Fibroblast of skin of left quadriceps (primary cell): ENCODE measurements around the gene ERMP1.
"Not testable (repeated sequence)": the region's sequence is repeated elsewhere in the genome, so short reads cannot be mapped to it uniquely, and the experiment has no call there.

Source experiments
- DNase-seq, 2 experiments: peaks; one replicate each; pipeline ENCODE4 v3.0.0-alpha.2; 2013; ENCODE audit warnings: low read depth in 2 of 2

The ERMP1 gene

GRCh38 chr9:5783420-5783819, 49.5 kb downstream of the ERMP1 start:
- DNase-seq, result not testable (repeated sequence)

GRCh38 chr9:5779705-5780218, 53.2 kb downstream of the ERMP1 start:
- DNase-seq, result not testable (repeated sequence)

DNA sequence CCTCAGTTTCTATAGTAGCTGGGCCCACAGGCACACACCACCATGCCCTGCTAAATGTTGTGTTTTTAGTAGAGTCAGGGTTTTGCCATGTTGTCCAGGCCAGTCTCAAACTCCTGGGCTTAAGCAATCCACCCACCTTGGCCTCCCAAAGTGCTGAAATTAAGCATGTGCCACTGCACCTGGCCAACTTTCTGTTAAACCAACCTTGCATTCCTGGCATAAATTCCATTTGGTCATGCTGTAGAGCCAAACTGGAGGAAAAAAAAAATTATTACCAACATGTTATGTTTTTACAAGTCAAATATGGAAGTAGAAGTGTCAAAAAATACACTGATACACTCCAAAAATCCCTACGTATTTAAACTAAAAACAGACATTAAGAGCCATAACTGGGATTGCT, 54.1 kb downstream of the ERMP1 start:
- no peak for DNase-seq

GRCh38 chr9:5773324-5773999, 59.5 kb downstream of the ERMP1 start:
- no peak for DNase-seq

- no peak for DNase-seq
Observed at GRCh38 chr9:5767968-5768932, 64.7 kb downstream of the ERMP1 start.

- no peak for DNase-seq
Observed at GRCh38 chr9:5764130-5764868, 68.6 kb downstream of the ERMP1 start.

DNA sequence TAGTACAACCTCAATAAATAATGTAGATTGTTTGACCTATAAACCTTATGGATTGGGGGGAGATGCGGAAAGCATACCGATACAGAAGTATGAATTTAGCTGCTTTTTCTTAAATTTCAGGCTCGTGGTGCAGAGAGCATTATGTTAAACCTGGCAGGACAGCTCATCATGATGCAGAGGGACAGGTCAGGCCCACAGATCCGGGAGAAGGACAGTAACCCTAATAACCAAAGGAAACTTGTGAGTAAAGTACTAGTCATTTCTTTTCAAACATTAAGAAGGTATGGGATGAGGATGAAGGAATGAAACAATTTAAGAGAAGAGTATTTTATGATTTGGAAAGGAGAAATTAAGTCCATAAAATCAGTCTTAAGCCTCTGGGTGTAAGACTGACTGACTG, 70.5 kb downstream of the ERMP1 start:
- DNase-seq, result no peak

DNA sequence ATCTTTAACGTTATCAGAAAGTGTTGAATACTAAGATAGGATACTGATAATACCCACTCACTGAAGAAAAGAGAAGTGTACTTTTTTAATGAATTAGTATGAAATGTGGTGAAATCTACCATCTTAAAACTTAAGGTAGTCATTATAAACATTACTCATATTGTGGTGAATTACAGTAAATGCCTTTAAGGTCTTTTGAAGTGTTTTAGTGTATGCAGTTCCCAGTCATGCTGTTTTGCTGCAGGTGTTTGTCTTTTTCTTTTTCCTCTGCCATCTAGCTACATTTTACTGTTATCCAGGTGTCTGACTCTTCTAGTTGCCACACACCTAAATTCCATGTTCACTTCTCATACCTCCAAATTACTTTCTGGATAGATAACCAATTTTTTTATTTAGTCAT, 72.6 kb downstream of the ERMP1 start:
- DNase-seq, result no peak

DNA sequence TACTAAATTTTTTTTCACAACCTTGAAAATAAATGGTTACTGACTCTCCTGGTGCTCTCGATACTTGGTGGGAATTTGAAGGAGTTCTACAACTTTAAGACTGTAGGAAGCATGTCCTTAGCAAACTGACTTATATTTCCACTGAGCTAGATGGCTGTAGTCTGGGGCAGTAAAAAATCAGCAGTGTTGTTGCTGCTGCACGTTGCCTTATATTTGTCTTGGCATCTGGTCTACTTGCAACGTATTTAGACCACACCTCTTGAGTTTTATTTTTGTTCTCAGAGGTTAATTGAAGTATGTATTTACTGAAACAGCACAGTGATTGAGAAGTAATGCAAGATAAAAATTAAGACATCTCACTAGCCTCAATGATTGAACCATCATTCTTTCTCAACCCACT, 76.3 kb downstream of the ERMP1 start:
- no peak for DNase-seq

DNA sequence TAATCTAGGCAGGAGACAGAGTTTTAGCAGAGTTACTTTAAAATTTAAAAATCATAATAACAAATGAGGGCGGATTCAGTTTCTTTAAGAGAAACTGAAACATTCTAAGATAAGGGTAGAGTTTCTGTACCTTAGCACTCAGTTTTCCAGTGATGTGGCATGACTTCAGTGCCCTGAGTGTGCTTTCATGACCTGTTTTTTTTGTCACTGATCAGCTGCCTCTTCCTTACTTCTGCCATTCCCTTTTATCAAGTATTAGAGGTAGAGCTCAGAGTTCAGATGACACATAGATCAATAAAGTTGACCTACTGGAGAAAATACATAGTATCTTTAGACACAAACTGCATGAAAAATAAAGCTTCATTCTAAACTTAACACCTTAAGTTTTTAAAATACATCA, 82.3 kb downstream of the ERMP1 start:
- no peak for DNase-seq

- DNase-seq, result no peak
Observed at GRCh38 chr9:5749306-5749705, 83.6 kb downstream of the ERMP1 start.

DNA sequence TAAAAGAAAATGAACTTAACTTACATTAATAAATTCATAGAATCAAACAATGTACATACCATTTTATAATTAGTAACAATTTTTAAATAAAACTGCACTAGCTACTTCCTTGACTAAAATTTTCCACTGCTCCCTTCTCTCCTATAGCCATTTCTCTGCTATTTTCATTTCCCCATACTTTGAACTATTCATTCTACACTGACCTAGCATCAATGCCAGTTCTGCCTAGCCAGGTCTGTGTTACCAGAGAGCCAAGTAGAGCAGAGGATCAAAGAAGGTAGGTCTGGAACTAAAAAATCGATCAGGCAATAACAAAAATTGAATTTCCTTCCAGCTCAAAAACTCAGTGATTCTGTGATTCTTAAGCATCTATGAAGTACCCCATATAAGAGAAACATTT, 84.5 kb downstream of the ERMP1 start:
- DNase-seq, result no peak

DNA sequence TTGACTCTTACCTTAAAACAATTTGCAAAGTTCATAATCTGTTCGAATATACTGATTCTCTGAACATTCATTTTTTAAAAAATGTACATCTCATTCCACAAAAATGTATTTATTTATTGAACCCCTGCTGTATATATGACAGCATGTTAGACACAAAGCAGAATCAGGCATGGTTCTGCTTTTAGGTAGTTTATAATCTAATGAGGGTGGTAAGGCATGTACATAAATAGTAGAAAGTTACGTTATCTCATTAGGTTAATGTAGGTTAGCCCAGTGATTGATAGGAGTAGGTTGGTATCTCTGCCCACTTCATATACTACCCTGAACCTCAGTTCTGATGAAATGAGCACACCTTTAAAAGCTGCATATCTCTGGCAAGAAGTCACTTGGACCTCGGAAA, 89.8 kb downstream of the ERMP1 start:
- no peak for DNase-seq

DNA sequence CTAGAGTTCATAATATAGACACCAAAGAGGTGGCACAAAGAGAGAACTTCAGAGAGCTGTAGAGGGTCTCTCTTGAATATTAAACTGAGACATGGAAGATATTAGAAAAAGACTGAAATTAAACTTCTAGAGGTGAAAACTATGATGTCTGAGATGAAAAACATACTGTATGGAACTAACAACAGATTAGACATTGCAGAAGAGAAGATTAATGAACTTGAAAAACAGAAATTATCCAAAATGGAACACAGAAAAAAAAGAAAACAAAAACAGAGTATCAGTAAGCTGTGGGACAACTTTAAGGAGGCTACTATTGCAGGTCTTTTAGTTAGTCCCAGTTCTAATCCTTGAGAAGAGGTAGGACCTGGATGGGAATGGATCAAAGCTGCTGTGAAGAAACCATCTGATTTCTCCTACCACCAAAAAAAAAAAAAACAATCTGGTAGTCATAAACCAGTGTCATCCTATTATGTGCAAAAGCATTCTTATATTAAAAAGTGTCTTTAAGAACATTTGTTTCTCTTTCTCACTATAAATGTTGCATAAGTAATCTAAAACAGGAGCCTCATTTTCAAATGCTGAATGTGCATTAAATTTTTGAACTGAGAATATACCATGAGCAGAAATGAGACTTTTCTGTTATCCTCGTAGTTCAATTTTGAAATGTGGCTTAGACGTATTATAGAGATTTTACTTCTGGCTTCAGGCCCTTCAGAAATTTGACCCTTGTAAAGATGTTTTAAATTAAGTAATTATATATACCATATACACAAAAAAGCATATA, 96.2 kb downstream of the ERMP1 start:
- DNase-seq, result no peak

DNA sequence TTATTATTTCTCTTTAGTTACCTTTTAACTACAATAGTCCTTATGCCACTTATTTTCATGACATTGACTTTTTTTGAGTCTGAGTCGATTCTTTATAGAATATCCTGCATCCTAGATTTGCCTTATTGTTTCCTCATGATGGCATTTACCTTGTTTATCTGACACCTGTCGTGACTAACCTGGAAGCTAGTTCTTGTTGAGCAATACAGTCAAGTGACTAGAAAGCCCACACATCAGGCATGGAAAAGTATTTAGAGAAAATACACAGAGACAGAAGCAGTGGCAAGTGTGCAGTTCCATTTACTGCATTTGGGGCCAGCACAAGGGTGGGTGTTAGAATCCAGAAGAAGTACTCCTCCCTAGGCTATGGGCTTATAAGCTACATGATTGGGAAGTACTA, 97.8 kb downstream of the ERMP1 start:
- no peak for DNase-seq
